SKM-1 (cell line): Measurements from ENCODE around the gene GADL1.

Source experiments
- DNase-seq: peaks from one replicate; lab custom pipeline; 2025; ENCODE audit not compliant: unreplicated experiment; lab: John Stamatoyannopoulos, UW

GADL1 gene

DNA sequence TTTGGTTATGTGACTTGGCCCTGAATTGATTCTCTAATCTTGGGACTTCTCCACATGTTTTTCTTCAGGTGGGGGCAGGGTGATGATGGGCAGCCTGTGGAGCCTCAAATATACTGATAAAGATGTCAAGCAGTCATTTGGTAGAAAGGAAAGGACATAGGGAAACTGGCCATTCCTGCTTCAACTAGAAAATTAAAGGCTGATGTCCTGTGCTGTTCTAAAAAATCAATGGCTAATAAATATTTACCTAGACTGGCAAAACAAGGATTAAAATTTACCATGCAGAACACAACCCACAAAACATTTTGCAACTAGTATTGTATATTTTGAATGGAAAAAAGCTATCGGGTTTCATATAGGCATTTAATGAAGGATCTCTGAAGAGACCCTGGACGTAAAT, 133.7 kb downstream of the GADL1 start:
- no peak for DNase-seq

DNA sequence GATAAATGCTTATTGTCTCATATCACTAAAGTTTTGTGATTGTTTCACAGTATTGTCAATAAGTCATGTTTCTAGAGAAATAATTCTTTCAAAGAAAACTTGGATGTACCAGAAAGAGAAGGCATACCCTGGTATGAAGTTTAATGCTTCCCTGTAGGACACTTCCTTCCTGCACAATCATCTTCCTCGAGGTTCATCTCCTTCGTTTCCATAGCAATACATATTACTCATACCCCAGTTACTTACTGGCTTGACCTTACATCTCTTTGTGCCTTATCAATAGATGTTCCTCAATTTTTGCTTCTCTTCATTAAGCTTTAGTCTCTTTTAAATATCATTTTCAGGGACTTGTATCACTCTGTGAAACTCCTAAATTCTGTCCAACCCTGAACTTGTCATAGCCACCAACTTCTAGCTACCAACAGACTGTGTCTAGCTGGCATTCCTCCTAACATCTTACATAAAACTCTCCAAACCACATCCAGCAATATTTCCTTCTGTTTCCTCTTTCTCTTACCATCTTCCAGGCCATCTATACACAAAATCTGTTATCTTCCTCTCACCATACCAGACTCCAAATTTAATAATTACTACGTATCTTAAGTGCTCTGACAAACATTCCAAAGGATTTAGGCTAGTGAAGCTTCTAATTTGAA, 134.3 kb downstream of the GADL1 start:
- no peak for DNase-seq

DNA sequence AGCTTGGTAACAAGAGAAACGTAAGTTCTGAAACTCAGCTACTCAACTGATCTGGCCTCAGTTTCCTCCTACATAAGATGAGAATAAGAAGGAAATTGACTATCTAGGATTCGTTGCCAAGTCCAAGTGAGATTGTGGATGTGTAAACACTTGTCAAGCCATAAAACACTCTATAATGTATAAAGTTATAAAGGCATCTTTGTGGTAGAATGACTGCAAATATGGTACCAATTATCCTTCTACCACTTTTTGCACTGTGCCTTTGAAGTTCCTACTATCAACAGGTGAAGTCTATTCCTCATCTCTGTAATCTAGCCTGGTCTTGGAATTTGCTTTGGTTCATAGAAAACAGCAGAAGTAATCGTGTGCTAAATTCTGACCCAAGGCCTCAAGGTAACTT, 138.2 kb downstream of the GADL1 start:
- no peak for DNase-seq

DNA sequence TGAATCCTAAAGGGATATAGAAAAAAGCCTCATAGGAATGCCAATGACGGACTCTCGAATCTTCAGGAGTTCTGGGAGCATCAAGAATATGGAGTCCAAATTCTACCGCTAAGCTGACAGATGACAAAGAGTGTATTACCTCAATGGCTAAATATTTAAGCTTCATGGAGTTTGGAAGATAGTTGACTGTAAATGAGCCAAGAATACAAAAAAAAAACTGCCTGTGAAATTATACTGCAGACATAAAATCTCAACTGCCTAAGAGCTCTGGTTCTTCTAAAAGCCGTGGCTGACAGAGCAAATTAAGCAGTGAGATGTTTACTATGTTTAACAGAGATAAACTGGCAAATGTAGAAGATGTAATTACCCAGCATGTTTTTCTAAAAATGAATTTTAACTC, 140.0 kb downstream of the GADL1 start:
- DNase-seq: no peak

DNA sequence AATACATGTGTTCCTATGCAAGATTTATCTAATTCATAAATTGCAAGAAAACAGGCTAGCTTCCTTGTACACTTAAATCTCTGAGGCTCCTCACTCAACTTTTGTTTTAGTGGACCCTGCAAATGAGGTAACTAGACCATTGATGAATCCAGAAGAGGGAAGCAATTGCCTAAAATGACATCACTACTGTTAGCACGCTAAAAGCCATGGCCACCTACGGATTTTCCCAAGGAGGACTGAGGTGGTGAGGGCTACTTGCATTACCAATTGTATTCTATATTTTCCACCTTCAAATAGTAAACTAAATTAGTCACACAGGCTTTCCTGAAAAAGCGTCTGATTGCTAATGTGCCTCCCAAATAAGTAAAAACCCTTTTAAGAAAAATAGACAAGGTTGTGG, 140.7 kb downstream of the GADL1 start:
- DNase-seq: no peak

DNA sequence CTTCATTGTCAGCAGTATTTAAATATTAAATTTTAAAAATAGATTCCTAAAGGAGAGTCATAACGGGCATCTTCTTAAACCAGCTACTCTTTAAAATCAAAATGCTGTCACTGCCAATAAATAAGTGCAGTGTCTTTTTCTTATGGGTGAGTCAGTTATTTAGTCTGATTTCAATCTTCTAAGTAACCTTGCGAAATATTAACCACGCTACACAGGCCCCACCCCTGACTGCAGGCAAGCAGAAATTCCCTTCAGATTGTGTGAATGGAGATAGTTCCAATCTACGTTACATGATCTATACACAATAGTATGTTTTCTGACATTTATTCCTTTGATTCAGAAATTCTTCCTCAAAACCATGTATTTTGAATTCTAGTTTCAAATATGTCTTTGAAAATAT, 141.5 kb downstream of the GADL1 start:
- no peak for DNase-seq

DNA sequence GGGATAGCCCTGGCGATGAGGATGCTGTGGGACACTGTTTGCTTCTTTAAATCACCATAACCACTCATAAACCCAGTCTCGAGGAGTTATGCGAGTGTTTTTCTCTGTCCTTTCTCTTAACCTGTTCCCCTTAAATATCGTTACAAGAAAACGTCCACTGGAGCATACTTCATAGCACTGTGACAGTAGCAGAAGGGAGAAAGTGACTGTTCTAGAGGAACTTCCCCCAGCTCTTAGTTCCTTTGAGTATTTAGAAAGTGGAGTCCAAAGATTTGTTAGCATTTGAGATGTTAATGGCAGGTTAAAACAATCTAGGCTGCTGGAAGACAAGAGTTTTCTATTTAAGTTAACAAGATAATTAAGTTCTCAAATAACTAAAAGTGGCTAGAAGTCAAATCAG, 142.0 kb downstream of the GADL1 start:
- no peak for DNase-seq

DNA sequence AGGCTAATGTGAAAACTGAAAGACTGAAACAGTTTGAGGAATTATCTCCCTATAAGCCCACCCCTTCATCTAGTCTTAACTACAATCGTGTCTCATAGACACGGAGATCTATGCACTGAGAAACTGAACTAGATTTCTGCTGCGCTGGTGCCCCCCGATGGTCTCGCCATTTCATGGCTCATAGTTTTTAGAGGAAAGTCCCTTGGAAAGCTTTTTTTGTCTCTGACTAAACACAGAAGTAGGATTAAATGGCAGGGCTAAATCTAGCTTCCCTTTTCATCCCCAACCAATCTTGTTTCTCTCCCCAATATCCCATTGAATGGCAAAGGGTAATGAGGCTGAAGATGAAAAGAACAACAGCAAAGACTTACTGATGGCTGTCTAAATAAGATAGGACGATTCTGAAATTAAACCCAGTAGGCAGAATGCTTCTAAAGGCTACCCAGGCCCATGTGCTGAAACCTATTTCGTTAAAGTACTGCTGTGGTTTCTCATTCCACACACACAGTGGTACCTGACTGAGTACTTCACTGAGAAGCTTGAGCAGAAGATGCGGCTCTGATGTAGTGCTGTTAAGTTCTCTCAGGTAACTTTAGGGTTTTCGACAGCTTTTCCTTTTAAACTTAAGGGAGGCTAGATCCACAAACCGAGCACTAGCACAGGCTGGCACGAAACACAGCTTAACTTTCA, 142.7 kb downstream of the GADL1 start:
- DNase-seq: no peak

DNA sequence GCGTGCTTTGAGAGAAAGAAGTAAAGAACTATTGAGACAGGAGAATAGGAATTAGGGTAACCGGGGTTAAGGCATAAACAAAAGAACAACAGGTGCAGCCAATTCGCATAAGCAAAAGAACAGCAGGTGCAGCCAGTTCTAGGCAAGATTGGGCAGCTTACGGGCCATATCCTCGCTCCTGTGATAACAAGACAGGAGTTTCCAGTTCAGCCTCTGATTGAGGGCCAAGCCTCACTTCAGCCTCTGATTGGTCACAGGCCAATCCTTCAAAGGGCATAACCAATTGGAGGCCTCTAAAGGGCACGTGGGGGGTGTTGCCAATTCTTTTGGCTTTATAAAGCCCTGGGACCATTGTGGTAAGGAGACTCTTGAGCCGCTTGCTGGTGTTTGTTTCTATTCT, 143.5 kb downstream of the GADL1 start:
- no peak for DNase-seq

DNA sequence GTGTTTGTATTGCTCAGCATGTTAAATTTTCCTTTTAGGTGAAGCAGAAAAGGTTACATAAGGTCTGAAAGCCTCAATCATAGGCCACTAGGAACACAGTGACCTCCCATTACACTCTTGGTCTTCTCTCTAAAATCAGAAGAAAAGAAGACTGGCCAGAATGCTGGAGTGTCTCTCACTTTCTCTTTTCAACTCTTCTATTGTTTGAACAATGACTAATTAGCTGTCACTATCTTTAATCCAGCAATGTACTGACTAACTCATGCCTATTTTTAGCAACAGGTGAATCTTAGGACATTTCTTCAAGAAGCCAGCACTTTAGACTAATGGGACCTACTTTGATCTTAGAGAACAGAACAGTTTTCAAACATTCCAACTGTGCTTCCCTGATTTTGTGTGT, 145.2 kb downstream of the GADL1 start:
- DNase-seq: no peak

DNA sequence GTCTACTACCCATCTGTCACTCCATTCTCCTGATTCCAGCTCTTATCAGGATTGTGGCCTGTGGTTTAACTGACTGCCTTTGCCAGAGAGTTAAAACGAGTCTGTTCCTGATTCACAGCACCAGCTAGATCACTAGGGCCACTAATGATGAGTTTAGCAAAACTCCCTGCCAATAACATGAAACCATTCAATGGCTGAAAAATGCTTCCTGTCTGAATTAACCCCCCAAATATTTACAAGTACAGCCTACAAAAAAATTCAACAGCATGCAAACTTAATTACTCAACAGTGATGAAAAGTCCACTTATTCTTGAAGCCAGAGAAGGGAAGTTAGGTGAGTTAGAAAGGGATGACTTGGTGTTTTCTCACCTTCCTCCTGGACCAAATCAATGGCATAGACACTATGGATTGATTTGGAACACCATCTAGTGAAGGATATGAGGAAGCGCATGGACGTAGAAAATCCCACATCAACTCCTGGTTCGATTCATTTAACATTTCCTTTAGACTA, 146.6 kb downstream of the GADL1 start:
- no peak for DNase-seq

DNA sequence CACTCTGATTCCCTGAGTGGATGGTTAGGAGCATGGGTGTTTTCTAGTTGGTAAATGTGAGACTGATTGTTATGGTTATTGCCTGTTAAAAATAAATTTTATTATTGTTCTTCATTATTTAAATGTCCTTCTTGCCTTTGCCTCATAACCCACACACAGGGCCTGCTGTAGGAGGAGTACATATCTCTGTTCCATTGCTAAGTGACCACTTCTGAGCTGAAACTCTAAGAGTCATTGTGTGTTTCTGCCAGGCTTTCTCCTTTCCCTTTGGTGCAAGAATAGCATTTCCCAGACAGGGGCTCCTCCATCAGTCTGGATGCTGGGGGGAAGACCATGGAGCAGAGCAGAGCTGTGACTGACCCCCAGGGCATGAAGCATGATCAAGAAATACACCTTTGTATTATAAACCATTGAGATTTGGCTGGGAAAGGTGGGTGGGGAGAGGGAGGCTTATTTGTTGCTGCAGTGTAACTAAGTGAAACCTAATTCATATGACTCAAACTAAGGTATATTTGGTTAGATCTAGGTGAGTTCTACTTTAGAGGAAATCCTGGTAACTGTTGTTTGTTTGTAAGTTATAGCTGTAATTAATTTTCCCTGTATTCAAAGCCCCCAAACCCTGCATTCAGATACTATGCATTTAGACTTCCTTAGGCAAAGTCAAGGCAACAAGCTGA, 150.7 kb downstream of the GADL1 start:
- DNase-seq: no peak

DNA sequence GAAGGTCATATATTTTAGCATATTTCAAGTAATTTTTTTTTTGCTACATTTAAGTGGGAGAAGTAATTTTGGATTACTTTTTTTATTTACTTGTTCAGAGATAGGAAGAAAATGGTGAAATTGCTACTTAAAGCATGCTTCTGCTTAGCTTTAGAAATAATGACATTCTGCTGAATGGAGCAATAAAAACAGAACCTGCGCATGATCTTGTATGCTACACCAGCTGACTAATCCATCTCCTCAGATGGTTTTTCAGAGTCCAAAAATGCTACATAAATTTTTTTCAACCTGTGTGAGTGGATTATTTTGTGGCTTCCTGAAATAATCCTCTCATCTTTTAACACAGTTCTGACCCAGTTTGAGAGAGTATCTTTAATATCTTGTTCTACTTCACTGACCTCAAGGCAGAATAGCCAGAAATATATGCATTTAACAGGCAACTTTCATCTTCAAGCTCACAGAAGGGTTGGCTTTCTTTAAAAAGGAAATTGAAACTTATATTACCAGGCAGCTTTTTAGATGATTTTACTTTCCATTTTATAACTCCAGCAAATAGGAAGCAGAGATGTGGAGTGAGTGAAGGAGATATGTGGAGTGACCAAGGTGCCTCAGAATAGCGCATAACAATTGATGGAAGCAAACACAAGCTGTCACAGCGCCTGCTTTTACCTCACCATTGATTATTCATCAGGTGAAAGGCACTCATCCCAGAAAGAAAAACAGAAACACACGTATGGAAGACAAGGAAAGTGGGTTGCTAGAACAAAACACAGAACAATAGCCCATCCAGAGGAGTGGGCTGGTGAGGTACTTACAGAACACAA, 151.5 kb downstream of the GADL1 start:
- no peak for DNase-seq

DNA sequence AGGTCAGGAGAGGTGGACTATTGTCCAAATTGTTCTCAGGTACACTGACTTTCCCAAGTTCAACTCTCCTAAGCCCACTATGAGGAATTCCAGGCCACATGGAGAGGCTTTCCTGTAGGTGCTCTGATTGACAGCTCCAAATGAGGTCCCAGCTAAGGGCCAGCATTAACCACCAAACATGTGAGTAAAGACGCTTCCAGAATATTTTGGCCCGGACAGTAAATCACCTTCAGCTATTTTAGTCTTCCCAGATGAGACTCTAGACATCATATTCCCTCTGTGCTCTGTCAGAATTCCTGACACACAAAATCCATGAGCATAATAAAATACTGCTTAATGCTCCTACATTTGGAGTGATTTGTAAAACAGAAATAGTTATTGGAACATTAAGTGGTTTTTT, 152.6 kb downstream of the GADL1 start:
- no peak for DNase-seq

DNA sequence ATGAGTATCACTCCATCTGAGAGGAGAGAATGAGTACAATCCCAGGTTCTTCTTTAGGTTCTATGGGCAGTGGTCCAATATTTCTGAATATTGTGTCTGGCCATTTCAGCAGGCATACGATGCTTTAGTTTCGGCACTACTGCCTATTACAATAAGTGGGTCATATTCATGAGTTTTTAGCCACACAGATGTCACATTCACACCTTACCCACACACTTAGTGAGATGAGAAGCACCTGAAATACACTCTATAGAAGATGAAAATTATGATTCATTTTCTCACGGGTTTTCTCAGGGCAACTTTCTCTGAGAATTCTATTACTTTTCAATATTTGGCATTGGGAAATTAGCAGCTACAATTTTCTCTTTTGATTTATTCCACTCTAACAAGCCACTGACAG, 155.9 kb downstream of the GADL1 start:
- no peak for DNase-seq

DNA sequence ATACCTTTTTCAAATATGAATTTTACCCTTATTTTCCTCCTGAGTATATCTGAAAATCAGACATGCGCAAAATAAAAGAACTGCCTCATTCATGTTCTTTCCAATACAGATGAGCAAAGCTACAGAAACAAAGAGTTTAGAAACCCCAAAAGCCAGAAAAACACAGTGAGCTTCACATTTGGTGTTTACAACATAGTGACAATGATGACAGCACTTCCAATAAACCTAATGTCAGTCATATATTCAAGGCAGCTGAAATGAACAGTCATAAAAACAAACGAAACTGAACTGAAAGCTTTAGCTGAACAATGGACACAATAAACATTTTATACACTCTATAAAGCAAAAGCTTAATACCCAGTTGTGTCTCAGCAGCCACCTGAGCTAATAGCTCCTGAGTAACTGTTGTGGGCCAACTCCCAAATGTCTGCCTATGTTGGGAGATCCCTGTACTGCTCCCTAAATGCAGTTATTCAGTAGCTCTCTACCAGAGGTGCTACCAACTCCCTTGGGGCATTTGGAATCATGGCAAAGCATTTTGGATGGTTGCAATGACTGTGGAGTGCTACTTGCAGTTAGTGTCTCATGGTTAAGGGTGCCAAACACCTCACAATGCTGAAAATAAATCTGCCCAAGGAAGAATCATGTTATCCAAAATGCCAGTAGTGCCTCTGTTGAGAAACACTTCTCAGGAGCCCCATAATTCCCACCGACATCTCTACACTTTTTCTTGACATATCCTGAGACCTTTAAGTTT, 156.5 kb downstream of the GADL1 start:
- no peak for DNase-seq

DNA sequence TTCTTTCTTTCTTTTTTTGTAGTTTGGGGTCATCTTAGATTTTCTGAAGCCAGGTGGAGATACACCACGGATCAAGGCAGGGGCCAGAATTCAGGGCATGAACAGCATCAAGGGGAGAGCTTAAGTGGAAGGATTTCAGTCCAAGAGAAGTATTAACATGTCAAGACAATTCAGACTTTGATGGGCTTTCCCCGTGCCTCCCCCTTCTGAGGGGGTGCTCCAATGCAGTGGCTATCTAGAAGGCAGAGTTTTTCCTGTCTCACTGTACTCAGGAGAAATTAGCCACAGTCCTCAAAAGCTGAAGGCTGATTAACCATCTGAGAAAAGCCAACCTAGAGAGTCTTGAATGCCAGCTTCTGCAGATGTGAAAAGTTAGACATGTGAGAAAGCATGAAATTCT, 160.8 kb downstream of the GADL1 start:
- no peak for DNase-seq

DNA sequence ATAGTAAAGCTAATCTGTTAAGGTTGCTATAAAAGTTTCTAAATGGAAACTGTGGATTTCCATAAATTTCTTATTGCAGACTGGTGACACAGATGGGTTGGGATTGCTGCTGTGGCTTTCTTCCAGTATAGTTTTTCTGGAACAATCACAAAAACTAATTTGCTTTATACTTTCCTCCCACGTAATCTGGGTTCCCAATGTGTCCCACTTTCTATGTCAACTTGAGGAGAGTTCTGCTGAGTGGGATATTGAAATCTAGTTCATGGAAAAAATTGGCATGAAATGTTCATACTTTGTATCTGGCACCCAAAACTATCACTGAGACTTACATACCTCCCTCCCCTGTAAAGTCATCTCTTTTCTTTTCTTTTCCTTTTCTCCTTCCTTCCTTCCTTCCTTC, 161.3 kb downstream of the GADL1 start:
- no peak for DNase-seq

DNA sequence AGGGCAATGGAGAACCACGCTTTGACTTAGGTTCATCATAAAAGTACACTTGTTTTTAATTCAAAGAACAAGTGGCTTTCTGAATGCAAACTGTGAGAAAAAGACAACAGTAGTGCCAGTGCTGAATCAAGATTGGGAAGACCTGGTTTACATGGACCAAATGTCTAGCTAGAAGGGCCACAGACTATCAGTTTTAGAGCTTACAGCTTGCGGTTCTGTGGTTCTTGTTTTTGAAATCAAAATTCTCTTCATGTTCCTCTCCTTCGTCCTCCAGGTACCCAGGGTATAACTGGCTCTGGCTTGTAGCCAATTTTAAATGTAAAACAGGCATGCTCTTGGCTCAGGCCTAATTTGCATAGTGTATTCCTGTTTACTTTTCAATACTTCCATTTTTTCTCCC, 163.5 kb downstream of the GADL1 start:
- no peak for DNase-seq

DNA sequence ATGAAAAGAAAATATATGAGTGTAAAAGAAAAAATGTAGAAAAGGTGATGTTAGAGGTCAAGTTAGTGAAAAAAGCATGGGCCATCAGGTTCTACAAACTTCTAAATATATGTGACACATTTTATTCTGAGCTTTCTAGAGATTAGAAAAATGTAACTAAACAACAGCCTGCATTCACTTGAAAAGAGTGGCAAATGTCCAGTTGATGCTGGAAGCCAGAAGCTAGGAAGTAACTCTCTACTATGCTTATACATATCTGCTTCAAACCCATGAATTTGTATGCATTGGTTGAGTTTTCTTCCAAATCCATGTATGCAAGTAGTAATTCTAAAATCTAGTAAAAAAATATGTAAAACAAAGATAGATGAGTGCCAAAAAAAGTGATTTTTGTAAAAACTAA, 164.5 kb downstream of the GADL1 start:
- DNase-seq: no peak

DNA sequence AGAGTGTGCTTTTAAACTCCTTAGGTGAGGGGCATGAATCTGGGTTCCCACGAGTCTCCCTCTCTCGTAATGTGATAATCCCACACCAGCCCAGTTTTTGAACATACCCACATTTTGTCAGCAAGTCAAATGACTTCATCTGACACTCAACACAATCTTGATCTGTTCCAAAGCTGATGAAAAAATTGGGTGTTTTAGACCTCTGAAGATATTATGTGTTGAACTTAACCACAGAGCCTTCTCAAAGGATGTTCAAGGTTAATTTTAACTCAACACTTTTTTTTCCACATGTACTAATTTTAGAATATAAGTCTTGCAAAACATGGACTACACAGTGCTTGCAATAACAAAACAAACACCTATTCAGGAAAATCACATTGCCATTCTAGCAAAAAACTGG, 164.9 kb downstream of the GADL1 start:
- DNase-seq: no peak
